ENCODE data around the gene BTBD9.

BTBD9 gene

DNA sequence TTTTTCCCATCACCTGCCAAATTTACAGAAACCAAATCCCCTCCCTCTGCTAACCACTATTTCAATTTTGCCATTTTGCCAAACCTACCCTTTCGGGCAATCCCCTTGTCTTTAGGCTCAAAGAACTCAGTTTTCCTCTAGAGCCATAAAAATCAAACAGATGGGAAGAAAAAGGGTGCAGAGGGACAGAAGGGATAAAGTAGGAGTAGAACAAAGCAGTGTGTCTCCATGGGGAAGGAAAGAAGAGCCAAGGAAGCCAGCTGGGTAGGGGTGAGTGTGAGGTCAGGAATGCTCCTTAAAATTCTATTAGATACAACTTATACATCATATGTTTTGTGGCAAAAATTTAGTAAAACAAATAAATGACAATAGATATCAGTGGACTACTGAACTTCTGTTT lies 316.5 kb downstream of the BTBD9 start:
- DNase-seq = no peak

DNA sequence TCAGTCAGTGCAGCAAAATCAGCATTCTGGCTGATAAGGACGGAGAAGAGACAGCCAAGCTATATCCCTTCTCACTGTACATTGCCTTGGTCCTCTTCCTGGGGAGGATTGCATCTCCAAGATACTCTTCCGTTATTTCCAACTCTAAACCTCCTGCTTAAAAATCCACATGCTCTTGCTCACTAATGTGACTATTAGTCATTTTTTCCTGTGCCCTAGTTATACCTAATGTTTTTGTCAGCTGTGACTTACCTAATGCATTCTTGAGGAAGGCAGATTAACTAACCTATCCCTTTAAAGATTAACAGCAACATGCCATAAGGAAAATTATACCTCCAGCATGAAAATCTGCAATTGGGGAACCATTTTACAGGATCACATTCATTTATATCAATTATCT lies 317.6 kb downstream of the BTBD9 start:
- no peak for DNase-seq

DNA sequence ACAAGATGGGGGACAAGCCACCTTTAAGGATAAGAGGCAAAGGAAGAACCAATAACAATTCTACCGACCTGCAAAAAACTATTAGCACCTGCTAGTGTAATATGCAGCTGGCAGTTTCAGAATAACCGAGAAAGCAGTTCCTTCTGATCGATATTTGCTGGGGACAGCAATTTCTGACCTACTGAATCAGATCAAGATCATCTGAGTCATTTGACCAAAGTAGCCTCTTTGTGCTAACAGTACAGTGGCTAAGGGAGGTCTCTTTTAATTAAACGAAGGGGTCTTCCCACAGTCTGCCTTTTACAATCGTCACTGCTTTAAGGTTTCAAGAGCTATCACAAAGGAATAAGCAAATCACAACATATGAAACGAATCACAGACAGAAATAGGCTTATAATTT lies 318.9 kb downstream of the BTBD9 start:
- peak; percentile 33 for DNase-seq

DNA sequence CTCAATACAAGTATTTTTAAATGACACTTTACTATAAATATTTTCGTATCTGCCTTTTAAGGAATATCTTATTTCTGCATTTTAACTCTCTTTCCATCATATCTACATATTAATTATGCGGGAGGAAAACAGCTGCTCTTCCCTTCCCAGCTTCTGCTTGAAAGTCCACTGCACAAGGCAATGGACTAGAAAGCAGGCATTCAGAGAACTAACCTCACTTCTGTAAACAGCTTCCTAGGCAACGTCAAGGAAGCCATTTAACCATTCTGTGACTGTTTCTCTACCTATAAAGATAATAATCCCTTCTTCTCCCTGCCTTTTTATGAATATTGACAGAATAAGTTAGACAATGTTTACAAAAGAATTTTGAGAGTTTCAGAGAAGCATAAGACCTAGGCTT lies 319.4 kb downstream of the BTBD9 start:
- DNase-seq = no peak

DNA sequence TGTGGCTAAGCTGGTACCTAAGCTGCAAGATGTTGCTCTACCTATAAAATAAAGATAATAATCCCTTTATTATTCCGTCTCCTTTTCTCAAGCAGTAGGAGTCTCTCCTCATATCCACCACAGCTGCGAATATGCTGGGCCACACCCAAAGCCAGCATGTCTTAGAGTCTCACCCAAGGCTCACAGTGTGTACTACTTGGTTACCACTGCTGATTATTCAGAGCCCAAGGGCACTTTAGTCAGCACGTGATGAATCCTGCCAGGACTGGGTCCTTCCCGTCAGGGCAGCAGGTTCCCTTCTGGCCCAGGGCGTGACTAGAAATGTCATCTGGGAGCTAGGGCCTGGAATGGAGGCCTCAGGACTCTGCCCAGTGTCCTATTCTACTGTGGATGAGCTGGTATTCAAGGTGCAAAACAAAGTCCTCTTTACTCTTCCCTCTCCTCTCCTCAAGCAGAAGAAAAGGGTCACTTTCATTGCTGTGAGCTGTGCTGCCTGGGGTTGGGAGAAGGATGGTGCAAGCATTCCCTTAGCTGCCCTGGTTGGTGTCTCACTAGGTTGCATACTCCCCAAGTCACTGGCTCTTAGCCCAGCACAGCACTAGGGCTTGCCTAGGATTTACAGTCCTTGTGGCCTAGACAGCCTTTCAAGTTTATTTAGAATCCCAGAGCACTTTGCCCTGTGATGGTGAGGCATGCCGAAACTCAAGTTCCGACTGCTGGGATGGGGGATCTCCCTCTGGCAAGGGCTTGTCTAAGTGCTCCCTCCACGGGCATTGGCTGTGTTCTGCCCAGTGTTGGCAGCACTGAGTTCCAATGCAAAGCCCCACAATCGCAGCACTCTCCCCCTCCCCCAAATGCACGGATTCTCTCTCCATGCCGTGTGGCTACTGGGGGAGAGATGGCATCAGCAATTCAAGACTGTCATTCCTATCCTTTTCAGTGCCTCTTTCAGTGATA lies 320.2 kb downstream of the BTBD9 start:
- DNase-seq = no peak

DNA sequence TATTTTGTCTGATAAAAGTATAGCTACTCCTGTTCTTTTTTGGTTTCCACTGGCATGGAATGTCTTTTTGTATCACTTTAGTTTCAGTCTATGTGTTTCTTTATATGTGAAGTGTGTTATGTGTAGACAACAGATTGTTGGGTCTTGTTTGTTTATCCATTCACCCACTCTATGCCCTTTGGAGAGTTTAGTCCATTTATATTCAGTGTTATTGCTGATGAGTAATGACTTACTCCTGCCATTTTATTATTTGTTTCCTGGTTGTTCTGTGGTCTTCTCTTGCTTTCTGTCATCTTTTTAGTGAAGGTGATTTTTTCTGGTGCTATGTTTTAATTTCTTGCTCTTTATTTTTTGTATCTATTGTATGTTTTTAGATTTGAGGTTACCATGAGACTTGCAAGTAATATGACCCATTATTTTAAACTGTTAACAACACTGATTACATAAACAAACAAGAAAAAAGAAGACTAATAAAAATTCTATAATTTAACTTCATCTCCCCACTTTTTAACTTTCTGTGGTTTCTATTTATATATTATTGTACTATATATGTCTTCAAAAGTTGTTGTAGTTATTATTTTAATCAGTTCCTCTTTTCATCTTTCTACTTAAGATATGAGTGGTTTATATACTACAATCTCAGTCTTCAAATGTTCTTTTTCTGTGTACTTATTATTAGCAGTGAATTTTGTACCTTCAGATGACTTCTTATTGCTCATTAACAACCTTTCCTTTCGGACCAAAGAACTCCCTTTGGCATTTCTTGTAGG lies 323.4 kb downstream of the BTBD9 start:
- DNase-seq = no peak

DNA sequence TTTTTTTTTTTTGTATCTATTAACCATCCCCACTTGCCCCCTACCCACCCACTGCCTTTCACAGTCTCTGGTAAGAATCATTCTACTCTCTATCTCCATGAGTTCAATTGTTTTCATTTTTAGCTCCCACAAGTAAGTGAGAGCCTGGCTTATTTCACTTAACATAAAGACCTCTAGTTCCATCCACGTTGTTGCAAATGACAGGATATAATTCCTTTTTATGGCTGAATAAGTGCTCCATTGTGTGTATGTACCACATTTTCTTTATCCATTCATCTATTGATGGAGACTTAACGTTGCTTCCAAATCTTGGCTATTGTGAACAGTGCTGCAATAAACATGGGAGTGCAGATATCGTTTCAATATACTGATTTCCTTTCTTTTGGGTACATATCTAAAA lies 328.5 kb downstream of the BTBD9 start:
- no peak for DNase-seq

DNA sequence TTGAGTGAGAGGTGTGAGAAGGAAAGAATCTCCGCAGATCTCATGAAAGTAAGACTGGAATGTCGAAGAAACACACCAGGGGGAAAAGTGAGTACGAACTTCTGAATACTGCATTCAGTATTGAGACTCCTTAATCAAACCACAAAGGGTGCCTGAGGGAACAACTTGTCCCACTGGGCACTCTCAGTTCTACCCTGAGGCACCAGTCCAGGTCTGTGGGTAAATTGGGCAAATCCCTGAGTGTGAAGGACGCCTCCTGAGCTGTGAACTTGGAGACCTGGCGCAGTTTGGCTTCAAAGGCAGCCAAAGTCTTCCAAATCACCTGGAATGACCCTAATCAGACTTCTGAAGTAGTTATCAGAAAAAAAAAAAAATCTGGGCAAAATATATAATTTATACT lies 329.7 kb downstream of the BTBD9 start:
- DNase-seq = no peak

DNA sequence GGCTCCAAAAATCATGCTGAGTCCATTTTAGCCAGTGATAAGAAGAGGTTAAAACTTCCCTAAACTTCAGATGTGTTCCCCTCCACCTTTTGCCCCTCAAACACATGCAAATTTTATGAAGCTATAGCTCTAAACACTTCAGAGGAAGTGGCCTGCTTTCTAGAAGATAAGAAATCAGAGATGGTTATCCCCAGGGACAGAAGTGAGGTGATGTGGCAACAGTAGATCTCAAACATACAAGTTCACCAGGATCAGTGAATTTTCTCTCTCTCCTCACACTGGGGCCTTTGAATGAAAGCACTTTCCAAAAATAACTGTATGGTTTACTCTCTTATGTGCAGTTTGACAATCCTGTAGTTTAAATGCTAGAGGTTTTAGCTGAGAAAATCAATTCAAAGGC lies 332.0 kb downstream of the BTBD9 start:
- DNase-seq = no peak

DNA sequence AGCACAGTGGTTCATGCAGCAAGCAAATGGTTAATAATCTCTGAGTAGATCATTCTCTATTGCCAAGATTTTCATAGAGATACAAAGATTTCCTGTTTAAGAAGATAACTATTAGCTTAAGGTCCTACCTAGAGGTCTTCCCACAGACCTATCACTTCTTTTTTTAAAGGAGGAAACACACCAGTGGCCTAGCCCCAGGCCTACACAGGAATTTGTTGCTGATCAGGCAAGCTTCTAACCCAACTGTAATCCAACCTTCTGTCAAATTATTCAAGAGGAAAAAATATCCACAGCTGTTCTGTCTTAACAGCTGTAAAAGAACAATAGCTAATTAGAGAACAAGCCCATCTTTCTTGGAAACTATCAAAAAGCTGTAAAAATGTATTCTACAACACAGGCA lies 332.8 kb downstream of the BTBD9 start:
- peak; percentile 37 for DNase-seq

DNA sequence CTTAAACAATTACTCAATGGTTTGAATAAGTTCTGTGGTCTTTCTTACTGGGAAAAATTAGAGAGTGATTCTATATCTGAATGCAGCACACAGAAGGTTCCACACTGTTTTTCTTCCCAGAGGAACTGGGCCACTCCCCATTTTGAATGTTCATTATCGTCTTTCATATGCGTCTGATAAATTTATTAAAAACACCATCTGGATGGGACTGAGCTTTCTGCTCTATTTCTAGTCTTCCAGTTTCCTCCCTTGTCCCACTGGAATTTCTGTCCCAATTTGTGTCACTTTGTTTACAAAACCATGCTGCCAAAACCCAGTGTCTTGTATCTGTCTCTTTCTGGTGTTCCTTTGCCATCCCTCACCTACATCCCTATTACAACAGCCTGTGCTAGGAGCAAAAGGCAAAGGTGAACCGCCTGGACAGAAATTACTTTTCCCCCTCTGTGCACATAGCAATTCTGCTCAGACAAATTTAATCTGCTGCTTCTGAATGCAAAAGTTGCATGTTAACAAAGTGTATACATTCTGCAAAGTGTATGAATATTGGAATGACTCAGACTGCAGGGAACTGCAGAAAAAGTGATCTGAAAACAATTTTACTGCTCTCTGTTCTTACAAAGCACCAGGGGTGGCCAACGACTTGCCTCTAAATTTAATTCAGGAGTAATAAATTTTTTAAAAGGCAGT lies 333.6 kb downstream of the BTBD9 start:
- DNase-seq = no peak

DNA sequence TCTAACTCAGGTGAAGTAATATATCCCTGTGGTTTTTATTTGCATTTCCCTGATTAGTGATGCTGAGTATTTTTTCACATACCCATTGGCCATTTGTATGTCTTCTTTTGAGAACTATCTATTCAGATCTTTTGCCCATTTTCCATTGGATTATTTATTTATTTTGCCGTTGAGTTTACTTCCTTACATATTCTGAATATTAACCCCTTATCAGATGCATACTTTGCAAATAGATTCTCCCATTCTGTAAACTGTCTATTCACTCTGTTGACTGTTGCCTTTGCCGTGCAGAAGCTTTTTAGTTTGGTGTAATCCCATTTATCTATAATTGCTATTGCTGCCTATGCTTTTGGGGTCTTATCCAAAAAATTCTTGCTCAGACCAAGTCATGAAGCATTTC lies 336.9 kb downstream of the BTBD9 start:
- no peak for DNase-seq

DNA sequence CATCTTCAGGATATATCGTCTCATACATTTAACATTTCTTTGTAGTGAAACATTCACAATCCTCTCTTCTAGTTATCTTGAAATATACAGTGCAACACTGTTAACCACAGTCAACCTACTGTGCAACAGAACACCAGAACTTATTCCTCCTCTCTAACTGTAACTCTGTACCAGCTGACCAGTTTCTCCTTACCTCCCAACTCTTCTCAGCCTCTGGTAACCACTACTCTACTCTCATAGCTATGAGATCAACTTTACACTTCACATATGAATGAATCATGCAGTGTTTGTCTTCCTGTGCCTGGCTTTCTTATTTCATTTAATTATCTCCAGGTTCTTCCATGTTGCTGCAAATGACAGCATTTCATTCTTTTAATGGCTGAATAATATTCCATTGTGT lies 337.6 kb downstream of the BTBD9 start:
- DNase-seq = no peak

DNA sequence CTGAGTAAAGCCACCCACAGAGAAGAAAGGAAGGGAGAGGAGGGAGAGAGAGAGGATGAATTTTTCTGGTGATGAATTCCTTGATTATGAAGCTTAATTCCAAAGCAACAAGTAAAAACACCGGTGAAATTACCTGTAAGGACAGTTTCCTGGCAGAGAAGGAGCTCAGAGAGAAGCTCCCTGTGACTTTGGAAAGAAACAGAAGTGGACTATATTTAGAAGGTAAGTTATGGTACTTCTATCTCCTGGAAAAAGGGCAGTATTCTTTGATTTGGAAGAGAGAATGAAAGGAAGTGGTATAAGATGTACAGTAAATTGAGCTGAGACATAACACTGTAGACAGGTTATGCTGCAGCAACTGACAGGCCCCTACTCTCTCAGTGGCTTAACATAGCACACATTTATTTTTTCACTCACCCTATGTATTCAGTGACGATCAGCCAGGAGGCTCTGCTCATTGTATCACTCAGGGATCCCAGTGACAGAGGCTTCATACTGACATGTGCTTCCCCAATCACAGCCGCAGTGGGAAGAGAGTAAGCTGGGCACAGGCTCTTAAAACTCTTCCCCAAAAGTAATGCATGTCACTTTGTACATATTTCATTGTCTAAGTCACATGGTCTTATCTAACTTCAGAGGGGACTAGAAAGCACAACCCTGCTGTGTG lies 349.5 kb downstream of the BTBD9 start:
- DNase-seq = peak; percentile 54

DNA sequence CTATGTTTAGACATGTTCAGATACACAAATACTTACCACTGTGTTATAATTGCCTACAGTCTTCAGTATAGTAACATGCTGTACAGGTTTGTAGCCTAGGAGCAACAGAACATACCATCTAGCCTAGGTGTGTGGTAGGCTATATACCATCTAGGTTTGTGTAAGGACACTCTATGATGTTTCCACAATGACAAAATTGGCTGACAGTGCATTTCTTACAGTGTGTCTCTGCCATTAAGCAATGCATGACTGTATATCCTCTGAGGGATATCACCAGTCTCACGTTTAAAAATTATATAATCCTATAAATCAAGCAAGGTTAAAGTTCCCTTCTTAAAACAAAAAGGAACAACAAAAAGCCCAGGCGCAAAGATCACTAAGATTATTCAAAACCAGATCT lies 352.2 kb downstream of the BTBD9 start:
- DNase-seq = no peak

DNA sequence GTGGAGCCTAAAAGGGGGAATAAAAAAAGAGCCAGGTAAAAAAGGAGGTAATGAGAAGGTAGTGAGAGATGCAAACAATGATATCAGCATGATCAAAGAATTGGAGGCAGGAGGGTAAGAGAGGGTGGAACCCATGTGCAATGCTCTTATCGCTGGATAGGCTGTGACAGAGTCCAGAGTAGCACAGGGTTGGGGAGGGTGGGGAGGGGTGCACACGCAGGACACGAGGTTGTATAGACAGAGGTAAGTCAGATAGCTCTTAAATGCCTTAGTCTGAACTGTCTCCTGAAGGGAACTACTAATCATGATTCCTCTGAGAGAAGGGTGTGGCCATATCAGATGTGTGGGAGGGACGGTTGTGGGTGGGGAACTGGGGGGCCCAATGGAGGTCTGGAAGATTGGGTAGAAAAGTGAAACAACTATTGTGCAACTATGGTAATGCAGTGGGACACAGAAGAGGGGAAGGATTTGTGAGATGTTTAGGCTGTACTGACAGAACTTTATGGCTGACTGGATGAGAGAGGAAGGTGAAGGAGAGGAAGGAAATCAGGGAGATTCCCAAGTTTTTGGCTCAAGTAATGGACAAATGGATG lies 354.8 kb downstream of the BTBD9 start:
- DNase-seq = no peak

DNA sequence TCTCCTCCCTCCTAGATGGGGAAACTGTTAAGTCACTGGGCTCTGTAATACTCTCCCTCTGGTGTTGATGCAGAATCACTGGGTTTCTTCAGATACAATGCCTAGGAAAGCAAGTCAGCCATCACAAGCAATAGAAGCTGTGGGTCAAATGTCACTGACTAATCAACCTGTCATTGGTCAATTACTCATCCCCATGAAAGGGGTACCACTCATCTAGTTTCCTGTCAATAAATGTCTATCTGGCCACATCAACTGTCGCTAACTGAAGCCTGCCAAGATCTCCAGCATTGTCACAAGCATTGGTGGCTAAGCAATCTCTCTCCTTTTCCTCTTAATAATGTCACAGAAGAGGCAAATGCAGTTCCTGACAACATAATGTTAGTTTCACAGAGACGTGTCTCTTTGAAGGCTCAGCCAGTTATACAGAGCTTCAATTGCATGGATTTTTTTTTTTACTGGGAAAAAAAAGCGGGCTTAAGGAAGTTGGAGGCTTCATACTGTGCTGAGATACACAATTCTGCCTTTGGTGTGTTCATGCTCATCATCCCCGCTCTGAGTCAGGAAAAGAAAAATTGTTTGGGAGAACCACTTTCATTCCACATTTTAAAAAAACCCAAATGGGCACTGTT lies 355.9 kb downstream of the BTBD9 start:
- no peak for DNase-seq

DNA sequence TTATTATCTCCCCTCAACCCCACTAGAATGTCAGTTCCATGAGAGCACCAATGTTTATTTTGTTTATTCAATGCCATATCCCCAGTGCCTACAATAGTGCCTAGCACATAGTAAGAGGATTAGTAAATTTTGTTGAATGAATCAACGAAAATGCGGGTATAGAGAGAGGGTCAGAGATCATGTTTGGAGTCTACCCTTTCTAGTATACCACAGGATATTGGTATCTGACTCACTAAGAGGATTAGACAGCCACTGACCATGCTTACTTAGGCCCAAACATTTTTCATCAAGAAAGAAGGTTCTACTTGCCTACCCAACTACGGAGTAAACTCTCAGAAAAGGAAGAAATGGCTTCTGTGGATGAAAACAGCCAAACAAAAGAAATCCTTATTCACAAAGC lies 356.8 kb downstream of the BTBD9 start:
- no peak for DNase-seq

DNA sequence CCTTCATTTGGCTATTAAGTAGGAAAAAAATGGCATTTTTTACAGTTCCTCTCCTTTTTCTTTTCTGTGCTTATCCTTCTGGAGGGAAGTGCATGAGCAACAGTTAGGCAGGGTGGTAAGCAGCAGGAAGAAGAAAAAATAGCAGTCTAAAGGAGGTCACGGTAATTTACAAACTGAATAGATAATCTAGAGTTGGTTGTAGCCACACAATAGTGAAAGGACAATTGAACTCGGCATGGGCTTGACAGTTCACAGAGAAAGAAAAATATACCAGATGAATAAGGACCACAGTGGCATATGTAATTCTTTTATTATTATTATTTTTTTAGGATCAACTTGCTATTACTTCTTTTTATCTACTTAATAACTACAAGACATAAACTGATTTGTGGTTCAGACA lies 358.6 kb downstream of the BTBD9 start:
- no peak for DNase-seq

DNA sequence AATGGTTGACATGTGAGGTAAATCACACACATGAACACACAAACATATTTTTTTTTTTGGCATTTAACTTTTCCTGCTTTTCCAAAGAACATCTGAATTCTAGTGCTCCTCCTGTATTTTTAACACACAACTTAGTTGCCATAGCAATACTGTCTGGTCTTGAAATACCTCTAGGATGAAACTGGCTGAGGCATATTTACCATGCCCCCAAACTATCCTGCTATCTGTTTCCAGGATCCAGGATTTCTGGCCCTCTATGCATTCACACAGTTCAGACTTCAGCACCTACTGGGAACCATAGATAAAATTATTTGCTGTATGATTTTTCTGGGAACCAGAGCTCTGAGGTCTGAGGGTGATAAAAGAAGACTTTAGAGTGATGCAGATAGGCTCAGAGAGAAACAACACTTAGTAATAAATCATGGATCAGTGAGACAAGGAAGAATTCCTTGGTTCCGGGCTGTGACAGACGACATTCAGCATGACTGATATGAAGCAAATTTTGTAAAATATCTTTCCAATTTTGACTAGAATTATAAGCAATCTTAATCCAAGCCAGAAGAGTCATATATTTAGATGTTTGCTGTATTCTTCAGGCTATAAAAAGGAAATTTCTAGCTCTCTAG lies 359.7 kb downstream of the BTBD9 start:
- DNase-seq = no peak

DNA sequence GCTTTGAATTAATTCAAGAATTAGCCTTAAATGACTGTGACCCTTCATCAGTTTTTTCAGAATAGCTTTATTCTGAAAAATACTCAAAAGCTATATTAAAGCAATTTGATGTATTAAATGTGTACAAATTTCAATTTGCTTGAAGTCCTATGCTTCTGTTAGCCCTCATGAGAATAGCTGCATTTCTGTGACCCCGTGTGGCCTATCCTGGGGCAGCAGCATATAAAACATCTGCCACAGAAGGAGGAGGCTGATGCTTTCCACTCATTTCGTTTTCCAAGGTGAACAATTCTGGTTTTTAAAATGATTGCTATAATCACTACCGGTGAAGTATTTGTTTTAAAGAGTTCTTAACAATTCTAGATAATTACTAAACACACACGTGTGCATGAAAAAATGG lies 360.3 kb downstream of the BTBD9 start:
- no peak for DNase-seq

DNA sequence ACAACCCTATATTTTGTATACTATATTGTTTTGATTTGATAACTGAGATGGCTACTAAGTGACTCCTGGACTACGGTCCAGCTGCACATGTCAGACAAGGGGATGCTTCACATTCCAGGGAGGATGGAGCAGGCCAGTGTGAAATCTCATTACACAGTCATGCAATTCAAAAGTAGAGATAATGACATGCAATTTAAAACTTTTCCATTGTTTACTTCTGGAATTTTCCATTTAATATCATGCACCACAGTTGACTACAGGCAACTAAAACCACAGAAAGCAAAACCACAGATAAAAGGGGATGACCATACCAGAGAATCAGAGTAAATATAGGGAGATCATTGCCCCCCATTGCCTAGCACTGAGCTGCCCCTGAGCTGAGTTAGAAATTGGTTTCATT lies 366.4 kb downstream of the BTBD9 start:
- DNase-seq = no peak

All from eye (tissue), 1 donor.